ENCODE results near the gene B3GAT3.

DNA sequence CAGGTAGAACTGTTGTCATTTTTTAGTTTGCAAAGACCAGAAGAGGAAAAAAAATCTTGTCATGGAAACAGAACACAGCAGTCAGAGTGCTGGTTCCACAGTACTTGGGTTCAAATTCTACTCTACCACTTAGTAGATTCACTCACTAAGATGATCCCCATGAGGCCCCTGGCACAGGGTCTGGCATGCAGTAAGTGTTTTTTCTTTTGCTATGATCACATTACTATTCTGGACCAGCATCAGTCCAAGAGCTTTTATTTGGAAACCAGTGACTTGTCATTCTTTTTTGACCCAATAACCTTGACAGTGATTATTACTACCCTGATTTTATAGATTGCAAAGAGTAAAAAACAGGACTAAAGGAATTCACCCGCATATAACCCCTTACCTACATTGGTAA, 52.2 kb downstream of the B3GAT3 start:
- TF ChIP-seq, protein P1, sequence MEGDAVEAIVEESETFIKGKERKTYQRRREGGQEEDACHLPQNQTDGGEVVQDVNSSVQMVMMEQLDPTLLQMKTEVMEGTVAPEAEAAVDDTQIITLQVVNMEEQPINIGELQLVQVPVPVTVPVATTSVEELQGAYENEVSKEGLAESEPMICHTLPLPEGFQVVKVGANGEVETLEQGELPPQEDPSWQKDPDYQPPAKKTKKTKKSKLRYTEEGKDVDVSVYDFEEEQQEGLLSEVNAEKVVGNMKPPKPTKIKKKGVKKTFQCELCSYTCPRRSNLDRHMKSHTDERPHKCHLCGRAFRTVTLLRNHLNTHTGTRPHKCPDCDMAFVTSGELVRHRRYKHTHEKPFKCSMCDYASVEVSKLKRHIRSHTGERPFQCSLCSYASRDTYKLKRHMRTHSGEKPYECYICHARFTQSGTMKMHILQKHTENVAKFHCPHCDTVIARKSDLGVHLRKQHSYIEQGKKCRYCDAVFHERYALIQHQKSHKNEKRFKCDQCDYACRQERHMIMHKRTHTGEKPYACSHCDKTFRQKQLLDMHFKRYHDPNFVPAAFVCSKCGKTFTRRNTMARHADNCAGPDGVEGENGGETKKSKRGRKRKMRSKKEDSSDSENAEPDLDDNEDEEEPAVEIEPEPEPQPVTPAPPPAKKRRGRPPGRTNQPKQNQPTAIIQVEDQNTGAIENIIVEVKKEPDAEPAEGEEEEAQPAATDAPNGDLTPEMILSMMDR (IDR thresholded peaks at IDR 0.05 in 4 of 5, conservative IDR thresholded peaks at IDR 0.05 in 1 of 5): no peak
- no peak for TF ChIP-seq POLR2A (IDR thresholded peaks at IDR 0.05)

Measured in gastrocnemius medialis (tissue), 4 donors.